Astrocyte (in vitro differentiated cells and primary cell): ENCODE measurements around the gene LAMB2.

Source experiments
- CTCF ChIP-seq: IDR thresholded peaks from 2 replicates; pipeline ENCODE4 v1.5.1; 2011; ENCODE audit warnings: low read depth, mild to moderate bottlenecking, inconsistent platforms, low read length, moderate library complexity; ENCODE audit not compliant: insufficient read depth
- EZH2 ChIP-seq: IDR thresholded peaks from 2 replicates; pipeline ENCODE4 v1.6.1; 2012; ENCODE audit warnings: mild to moderate bottlenecking, low read length, inconsistent platforms; ENCODE audit not compliant: insufficient read depth

GRCh38 chr3:49133226-49133951, 539 bp upstream of the LAMB2 start:
- TF ChIP-seq CTCF = no peak
- no peak for TF ChIP-seq EZH2
